NCI-H2029 treated with DMSO at 0.1 percent for 48 hours (cell line): Measurements from ENCODE around the gene ARHGAP6.

ENCODE experiments used
- DNase-seq: peaks from one replicate; lab custom pipeline; 2025; lab: John Stamatoyannopoulos, UW

ARHGAP6 gene

GRCh38 chrX:11296051-11296450 lies 369.7 kb downstream of the ARHGAP6 start:
- DNase-seq = no peak

GRCh38 chrX:11293113-11293512 lies 372.6 kb downstream of the ARHGAP6 start, which contains the start of gene AMELX:
Gene AMELX (plus strand): TSS chrX:11293413. CDS start chrX:11294789, 1,376 bp downstream.
- DNase-seq = no peak

DNA sequence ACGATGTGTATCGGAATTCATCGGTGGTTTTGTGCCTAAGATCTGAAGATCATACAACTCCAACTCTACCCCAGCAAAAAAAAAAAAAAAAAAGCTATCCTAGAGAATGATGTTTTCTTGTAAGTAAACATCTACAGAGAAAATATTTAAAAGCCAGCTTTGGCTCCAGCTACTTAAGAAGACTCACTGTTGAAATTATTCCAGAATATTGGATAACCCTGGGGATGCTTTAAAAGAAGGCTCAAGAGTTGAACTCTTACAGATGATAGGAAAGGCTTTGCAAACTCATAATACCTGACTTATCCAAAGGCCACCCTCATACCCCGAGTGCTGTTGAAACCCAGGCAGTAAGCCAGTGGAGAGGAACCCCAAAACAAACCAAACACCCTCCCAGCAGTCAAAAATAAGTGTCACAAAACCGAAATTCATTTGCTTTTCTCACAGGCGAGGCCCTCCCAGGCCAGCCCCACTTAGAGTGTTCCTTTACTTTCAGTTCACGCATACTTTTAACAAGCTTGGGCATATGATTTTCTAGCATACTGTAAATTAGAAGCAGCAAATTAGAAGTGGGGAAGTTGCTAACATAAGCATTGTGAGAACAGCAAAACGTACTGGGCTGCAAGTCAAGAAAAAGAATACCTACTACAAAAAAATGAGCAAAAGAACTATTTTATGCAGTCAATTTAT lies 375.2 kb downstream of the ARHGAP6 start:
- no peak for DNase-seq

GRCh38 chrX:11287505-11287904 lies 378.2 kb downstream of the ARHGAP6 start:
- no peak for DNase-seq

- DNase-seq = no peak
Measured at GRCh38 chrX:11285651-11286050, 380.1 kb downstream of the ARHGAP6 start.

GRCh38 chrX:11282043-11282442 lies 383.7 kb downstream of the ARHGAP6 start:
- no peak for DNase-seq

DNA sequence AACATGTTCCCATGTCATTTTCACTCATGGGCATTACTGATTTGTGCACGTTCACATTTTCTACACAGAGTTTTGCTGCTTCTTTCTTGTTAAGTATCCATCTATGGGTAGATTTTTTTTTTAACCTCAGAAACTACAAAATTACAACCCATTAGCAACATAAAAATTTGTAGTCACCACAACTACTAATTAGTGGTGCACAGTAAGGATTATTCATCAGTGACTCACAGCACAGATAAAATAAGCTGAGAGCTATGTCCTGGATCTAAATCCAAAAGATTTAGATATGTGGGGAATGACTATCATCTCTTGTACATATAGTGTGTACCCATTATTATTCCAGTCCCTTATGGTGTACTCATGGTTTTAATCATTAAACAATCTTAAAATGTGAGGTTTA lies 392.2 kb downstream of the ARHGAP6 start:
- no peak for DNase-seq

DNA sequence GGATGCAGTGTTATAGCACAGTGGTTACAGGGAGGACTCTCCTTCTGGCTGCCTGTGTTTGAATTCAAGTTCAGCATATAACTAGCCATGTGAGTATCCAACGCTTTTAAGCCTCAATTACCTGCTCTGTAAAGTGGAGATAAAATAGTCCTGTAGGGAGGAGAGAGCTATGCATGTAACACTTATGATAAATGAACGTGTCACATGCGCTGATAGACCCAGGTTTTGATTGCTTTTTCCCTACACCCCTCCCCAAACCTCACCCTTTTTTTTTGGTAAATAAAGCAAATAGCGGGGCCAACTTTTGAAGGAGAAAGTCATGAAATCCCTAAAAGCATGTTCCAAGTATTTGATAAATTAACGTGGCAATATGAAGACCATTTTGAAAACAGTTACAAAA lies 392.9 kb downstream of the ARHGAP6 start:
- no peak for DNase-seq

DNA sequence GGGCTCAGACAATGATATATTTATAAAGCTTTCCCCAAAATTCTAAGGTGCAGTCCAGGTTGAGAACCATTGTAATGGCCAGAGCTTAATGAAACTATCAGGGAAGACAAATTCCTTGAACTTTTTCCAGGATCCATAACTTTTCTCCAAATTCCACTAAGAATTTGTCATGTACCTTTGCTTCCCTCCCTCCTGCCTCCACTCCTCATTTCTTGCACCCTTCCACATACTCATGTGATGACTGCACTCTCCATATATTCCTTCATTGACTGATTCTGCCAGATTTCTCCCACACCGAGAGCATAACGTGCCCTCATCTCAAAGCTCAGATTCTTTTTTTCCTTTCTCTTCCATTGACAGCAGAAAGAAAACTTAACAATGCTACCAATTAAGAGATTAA lies 393.4 kb downstream of the ARHGAP6 start:
- DNase-seq = no peak

- DNase-seq = no peak
Measured at GRCh38 chrX:11269996-11270395, 395.7 kb downstream of the ARHGAP6 start.

DNA sequence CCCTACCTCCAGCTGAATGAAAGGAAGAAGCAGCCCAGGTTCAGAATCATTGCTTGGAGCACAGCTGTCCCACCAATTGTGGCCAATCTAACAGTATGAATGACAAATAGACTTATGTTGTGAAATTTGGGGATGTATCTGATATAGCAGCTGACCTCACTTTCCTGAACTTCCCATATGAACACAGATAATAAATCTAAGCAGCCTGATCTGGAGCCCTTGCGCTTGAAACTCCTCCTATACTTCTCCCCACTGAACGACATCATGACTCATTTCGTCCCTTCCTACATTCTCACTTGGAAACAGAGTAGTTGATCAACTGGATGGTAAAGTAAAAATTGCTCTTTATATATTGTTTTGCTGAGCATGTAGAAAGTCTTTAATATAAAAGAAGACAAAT lies 396.7 kb downstream of the ARHGAP6 start:
- DNase-seq = no peak

DNA sequence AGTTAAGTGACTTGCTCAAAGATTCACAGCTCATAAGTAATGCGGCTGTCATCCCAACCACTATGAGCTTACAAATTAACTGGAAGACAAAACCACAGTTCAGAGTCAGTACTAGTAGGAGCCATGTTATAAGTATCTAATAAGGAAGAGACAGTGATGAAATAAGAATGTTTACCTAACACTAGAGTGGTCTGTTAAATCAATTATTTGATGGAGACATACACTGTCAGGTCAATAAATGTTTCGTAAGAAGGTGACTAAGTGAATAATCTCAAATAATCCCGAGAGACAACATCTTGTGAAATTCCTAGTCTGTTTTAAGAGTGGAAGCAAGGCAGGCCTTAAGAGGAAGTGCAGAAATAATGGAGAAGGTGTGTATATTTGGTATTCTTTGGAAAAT lies 398.3 kb downstream of the ARHGAP6 start:
- no peak for DNase-seq

GRCh38 chrX:11266573-11267003 lies 399.1 kb downstream of the ARHGAP6 start:
- no peak for DNase-seq

DNA sequence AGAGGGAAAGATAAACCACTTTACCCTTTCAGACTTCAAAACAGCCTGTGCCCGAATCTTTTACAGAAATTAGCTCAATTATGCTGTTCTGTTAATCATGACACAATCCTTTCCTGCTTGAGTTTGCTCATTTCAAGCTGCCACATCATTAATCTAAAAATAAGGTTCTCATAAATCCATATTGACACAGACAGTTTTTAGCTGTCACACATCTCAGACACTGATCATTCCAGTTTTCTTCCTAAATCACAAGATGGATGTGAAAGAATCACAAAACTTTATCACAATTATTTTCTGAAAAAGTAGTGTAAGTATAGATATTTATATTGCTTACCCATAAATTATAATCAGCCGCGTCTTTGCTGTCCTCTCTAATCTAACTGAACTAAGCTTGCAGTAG lies 400.4 kb downstream of the ARHGAP6 start:
- DNase-seq = no peak

DNA sequence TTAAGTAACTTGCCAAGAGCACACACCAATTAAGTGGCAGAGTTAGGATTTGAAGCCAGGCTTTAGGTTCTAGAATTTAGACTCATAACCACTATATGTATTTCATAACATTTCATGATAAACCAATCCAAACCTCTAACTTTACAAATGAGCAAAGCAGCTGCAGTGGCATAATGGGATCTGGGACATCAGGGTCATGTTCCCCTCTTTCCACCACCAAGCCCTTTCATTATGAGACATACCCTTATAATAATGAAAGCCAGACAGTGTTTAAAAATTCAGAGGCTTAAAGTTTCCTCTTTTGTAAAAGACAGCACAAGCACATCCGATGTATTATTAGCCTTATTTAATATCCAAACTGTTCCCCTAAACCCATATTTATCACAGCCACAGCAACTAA lies 400.8 kb downstream of the ARHGAP6 start:
- no peak for DNase-seq

DNA sequence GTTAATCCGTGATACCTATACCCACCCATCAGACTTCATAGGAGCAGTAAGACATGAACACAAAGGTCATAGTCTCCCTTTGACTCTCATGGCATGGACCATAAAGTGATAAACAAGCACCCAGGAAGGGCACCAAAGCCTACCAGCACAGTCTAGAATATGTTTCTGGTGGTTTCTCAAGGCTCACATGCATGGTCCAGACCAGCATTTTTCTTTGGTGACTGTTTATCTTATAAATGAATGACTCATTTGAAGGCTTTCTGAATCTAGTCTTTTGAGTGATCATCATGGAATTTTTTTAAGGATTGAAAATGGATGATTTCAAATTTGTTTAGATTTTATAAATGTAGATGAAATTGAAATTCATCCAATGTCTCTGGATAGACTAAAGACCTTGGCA lies 404.5 kb downstream of the ARHGAP6 start:
- no peak for DNase-seq

DNA sequence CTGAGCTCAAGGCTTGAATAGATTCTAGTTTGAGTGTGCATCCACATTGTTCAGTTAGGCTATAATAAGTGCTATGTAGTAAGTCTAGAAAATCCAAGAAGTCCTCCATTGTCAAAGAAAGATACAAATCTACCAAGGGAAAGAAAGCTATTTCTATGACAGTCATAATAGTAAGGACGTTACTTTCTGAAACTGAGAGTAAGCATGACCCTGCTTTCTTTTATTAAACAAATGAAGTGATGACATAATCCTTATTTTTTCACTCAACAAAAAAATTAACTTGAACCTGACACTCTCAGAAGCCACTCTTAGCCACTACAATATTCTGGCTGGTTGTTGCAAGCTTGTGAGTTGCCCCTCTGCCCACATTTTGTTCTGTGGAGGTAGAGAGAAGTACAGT lies 406.3 kb downstream of the ARHGAP6 start:
- DNase-seq = no peak

DNA sequence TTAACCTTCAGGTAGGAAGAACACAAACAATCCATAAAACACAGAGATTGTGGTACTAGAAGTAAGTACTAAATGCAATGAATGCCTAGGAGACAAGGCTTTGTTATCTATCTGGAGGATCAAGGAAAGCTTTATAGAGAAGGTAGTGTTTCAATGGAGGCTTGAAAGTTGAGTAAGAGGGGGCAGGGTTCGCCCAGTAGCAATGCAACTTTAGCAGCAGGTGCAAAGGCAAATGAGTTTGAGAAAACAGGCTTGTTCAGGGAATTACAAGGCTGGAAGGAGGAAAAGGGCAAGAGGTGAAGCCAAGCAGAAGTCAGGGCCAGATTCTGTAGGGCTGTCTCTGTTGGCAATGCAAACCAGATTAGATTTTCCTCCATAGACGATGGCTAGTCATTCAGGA lies 408.0 kb downstream of the ARHGAP6 start:
- no peak for DNase-seq

DNA sequence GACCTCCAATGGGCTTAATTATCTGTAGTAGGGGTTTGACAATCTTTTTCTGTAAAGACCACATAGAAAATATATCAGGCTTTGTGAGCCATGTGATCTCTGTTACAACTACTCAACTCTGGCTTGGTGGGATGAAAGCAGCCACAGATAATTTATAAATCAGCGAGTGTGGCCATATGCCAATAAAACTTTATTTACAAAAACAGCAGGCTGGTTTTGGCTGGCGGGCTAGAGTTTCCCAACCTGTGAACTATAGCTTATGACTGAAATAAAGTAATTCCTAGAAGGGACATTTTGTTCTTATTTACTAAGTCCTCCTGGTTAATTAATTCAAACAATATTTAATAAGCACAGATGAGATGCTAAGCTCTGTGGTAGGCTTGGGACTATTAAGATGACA lies 408.4 kb downstream of the ARHGAP6 start:
- no peak for DNase-seq

- DNase-seq = no peak
Measured at GRCh38 chrX:11254417-11255109, 411.2 kb downstream of the ARHGAP6 start.

GRCh38 chrX:11244636-11245035 lies 421.1 kb downstream of the ARHGAP6 start:
- no peak for DNase-seq

DNA sequence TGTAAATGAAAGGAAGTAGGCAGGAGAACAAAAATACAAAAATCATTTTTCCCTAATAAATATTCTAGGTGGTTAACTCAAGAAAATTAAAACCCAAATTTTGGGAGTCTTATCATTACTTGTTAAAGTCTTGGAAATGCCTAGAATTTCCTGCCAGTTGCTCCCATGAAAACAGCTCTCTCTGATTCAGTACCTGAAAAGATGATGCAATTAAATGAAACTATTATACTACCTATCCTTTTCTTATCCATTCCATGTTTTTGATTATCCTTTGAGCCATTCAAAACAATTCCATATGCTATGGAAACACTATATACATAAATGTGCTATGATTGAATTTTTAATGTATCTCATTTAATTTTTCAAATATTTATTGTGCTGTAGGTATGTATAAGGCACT lies 423.0 kb downstream of the ARHGAP6 start:
- DNase-seq = no peak

- DNase-seq = no peak
Measured at GRCh38 chrX:11241720-11242119, 424.0 kb downstream of the ARHGAP6 start.

DNA sequence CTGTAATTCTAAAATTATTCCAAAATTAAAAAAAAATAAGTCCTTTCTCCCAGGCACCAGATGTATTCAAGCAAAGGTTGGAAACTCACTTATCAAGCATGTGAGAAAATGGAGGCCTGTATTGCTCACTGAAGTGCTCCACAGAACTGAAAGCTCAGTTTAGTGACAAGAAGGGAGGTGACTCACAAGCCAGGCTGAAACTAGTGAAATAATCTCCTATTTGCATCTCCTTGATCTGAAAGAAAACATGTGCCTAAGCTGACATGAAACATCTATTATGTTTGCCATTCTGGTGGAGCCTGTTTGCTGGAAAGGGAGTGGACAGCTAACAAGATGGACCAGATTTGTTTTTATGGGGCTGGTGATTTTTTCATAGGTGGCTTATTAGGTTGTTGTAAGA lies 426.5 kb downstream of the ARHGAP6 start:
- DNase-seq = no peak
